SK-N-SH treated with all-trans-retinoic acid at 6 μM for 48 hours (cell line): ENCODE results near the gene CRB3.

Experiments used
- ARNTL ChIP-seq: fragments of 450-650 bp; formaldehyde crosslinking; IDR thresholded peaks from 2 replicates; pipeline ENCODE4 v1.5.0; 2020; ENCODE audit warnings: low read depth, mild to moderate bottlenecking, moderate library complexity, borderline replicate concordance
- GLIS3 ChIP-seq: fragments of 250-450 bp; sonication (Bioruptor Pico); IDR thresholded peaks from 2 replicates; pipeline ENCODE4 v1.5.0; 2020; ENCODE audit warnings: mild to moderate bottlenecking, moderate library complexity
- ISL1 ChIP-seq: fragments of 250-450 bp; sonication (Bioruptor Pico); IDR thresholded peaks from 2 replicates; pipeline ENCODE4 v2.1.2; 2022; ENCODE audit warnings: mild to moderate bottlenecking, moderate library complexity
- PATZ1 ChIP-seq: fragments of 250-450 bp; sonication (Bioruptor Pico); IDR thresholded peaks from 2 replicates; pipeline ENCODE4 v1.8.0; 2020; ENCODE audit warnings: mild to moderate bottlenecking, moderate library complexity, borderline replicate concordance
- POU6F1 ChIP-seq: fragments of 250-450 bp; sonication (Bioruptor Pico); IDR thresholded peaks from 2 replicates; pipeline ENCODE4 v1.8.0; 2021; ENCODE audit warnings: low read depth, mild to moderate bottlenecking, moderate library complexity, borderline replicate concordance
- RARB ChIP-seq: fragments of 250-450 bp; sonication (Bioruptor Pico); IDR thresholded peaks from 2 replicates; pipeline ENCODE4 v1.8.0; 2021; ENCODE audit warnings: mild to moderate bottlenecking, moderate library complexity
- SNAI2 ChIP-seq: fragments of 250-450 bp; sonication (Bioruptor Pico); IDR thresholded peaks from 2 replicates; pipeline ENCODE4 v1.5.0; 2020; ENCODE audit warnings: mild to moderate bottlenecking, moderate library complexity
- TOX ChIP-seq: fragments of 250-450 bp; sonication (Bioruptor Pico); IDR thresholded peaks from 2 replicates; pipeline ENCODE4 v1.8.0; 2021; ENCODE audit warnings: mild to moderate bottlenecking, moderate library complexity, borderline replicate concordance
- ZC3H10 ChIP-seq: fragments of 250-450 bp; sonication (Bioruptor Pico); IDR thresholded peaks from 2 replicates; pipeline ENCODE4 v1.5.1; 2021; ENCODE audit warnings: mild to moderate bottlenecking, moderate library complexity
- ZFP3 ChIP-seq: fragments of 250-450 bp; sonication (Bioruptor Pico); IDR thresholded peaks from 2 replicates; pipeline ENCODE4 v1.5.0; 2020; ENCODE audit warnings: mild to moderate bottlenecking, moderate library complexity
- ZFP30 ChIP-seq: fragments of 450-650 bp; formaldehyde crosslinking; IDR thresholded peaks from 2 replicates; pipeline ENCODE4 v1.5.0; 2022; ENCODE audit warnings: mild to moderate bottlenecking, moderate library complexity
- ZNF8 ChIP-seq: fragments of 450-650 bp; formaldehyde crosslinking; IDR thresholded peaks from 2 replicates; pipeline ENCODE4 v1.5.0; 2020; ENCODE audit warnings: mild to moderate bottlenecking, moderate library complexity
- TF ChIP-seq, protein P1 (sequence below): fragments of 250-450 bp; sonication (Bioruptor Pico); IDR thresholded peaks from 2 replicates; pipeline ENCODE4 v1.5.1; 2020; ENCODE audit warnings: low read depth, mild to moderate bottlenecking, moderate library complexity
- TF ChIP-seq, protein P2 (sequence below): fragments of 250-450 bp; sonication (Bioruptor Pico); IDR thresholded peaks from 2 replicates; pipeline ENCODE4 v1.5.1; 2021; ENCODE audit warnings: mild to moderate bottlenecking, moderate library complexity

DNA sequence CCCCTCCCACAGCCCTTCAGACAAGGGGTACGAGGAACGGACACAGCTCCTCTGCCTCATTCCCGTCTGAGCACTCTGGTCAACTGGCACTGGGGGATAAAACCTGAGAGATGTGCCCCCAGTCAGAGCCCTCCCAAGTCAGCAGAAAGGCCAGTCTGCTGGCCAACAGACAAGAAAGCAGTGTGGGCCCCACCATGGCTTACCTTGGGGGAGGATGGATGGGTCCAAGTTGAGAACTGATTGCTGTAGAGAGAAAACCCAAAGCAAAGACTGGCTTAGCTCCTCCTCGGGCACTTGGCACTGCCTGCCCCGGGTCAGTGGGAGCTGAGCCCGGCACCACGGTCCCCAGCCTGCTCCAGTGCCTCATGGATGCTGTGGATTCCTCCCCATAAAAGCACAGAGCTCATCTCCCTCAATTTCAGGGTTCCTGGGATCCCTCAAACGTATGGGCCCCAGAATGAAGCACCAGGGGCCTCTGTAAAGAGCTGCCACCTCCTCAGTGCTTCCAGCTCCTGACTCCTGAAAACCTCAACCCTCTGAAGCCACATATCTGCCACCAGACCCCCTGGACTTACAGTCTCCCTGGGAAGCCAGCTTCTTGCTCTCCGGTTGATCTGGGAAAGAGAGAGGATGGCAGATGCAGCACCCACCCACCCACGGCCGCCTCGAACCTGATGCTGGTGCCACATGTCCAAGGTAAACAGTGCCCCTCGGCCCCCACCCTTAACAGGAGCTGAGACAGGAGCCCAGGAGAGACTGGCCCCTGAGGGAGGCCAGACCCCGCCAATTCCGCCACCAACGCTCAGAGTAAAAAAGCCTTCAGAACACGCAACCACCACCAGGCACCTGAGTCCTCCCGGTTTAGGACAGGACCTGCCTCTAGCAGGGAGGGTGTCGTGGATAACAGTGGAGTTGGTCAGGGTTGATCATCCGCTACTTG lies 42.7 kb upstream of the CRB3 start:
- no peak for TF ChIP-seq ZFP3 (CRISPR knock-in tag)
- no peak for TF ChIP-seq GLIS3 (CRISPR knock-in tag)
- TF ChIP-seq ARNTL, result no peak
- TF ChIP-seq SNAI2 (CRISPR knock-in tag), result no peak
- TF ChIP-seq, protein P1, sequence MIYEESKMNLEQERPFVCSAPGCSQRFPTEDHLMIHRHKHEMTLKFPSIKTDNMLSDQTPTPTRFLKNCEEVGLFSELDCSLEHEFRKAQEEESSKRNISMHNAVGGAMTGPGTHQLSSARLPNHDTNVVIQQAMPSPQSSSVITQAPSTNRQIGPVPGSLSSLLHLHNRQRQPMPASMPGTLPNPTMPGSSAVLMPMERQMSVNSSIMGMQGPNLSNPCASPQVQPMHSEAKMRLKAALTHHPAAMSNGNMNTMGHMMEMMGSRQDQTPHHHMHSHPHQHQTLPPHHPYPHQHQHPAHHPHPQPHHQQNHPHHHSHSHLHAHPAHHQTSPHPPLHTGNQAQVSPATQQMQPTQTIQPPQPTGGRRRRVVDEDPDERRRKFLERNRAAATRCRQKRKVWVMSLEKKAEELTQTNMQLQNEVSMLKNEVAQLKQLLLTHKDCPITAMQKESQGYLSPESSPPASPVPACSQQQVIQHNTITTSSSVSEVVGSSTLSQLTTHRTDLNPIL (CRISPR knock-in tag), result no peak
- TF ChIP-seq, protein P2, sequence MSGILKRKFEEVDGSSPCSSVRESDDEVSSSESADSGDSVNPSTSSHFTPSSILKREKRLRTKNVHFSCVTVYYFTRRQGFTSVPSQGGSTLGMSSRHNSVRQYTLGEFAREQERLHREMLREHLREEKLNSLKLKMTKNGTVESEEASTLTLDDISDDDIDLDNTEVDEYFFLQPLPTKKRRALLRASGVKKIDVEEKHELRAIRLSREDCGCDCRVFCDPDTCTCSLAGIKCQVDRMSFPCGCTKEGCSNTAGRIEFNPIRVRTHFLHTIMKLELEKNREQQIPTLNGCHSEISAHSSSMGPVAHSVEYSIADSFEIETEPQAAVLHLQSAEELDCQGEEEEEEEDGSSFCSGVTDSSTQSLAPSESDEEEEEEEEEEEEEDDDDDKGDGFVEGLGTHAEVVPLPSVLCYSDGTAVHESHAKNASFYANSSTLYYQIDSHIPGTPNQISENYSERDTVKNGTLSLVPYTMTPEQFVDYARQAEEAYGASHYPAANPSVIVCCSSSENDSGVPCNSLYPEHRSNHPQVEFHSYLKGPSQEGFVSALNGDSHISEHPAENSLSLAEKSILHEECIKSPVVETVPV, result no peak
- no peak for TF ChIP-seq TOX (CRISPR knock-in tag)
- TF ChIP-seq PATZ1 (CRISPR knock-in tag), result no peak
- no peak for TF ChIP-seq RARB (CRISPR knock-in tag)
- TF ChIP-seq ISL1, result no peak
- no peak for TF ChIP-seq ZC3H10 (CRISPR knock-in tag)
- no peak for TF ChIP-seq ZNF8 (CRISPR knock-in tag)
- TF ChIP-seq POU6F1 (CRISPR knock-in tag), result no peak
- no peak for TF ChIP-seq ZFP30
